HEK293 (cell line): Measurements from ENCODE around the gene COPZ1.

ENCODE experiments used
- EGR2 ChIP-seq: fragments of 450-650 bp; formaldehyde crosslinking; IDR thresholded peaks from 2 replicates; pipeline ENCODE4 v1.5.1; 2016; ENCODE audit warnings: low read depth, missing biosample characterization, missing genetic modification characterization
- GLIS1 ChIP-seq: fragments of 450-650 bp; formaldehyde crosslinking; IDR thresholded peaks from 2 replicates; pipeline ENCODE4 v1.5.1; 2016; ENCODE audit warnings: missing biosample characterization, missing genetic modification characterization
- KLF1 ChIP-seq: fragments of 450-650 bp; formaldehyde crosslinking; IDR thresholded peaks from 2 replicates; pipeline ENCODE4 v1.5.1; 2016; ENCODE audit warnings: missing biosample characterization, missing genetic modification characterization
- MZF1 ChIP-seq: fragments of 450-650 bp; formaldehyde crosslinking; IDR thresholded peaks from 2 replicates; pipeline ENCODE4 v1.5.1; 2017; ENCODE audit warnings: missing biosample characterization, missing genetic modification characterization, borderline replicate concordance
- REST ChIP-seq: fragments of 450-650 bp; formaldehyde crosslinking; IDR thresholded peaks from 2 replicates; pipeline ENCODE4 v1.5.1; 2016; ENCODE audit warnings: missing biosample characterization, missing genetic modification characterization
- SALL2 ChIP-seq: fragments of 450-650 bp; formaldehyde crosslinking; IDR thresholded peaks from 2 replicates; pipeline ENCODE4 v1.5.0; 2017; ENCODE audit warnings: missing biosample characterization, mild to moderate bottlenecking, missing genetic modification characterization, borderline replicate concordance
- TSHZ1 ChIP-seq: fragments of 450-650 bp; formaldehyde crosslinking; IDR thresholded peaks from 2 replicates; pipeline ENCODE4 v1.5.1; 2016; ENCODE audit warnings: missing biosample characterization, missing genetic modification characterization, borderline replicate concordance
- ZNF133 ChIP-seq: fragments of 450-650 bp; formaldehyde crosslinking; IDR thresholded peaks from 2 replicates; pipeline ENCODE4 v1.5.1; 2016; ENCODE audit warnings: missing biosample characterization, missing genetic modification characterization
- ZNF146 ChIP-seq: fragments of 450-650 bp; formaldehyde crosslinking; IDR thresholded peaks from 2 replicates; pipeline ENCODE4 v1.5.1; 2016; ENCODE audit warnings: missing biosample characterization, missing genetic modification characterization
- ZNF148 ChIP-seq: fragments of 450-650 bp; formaldehyde crosslinking; IDR thresholded peaks from 2 replicates; pipeline ENCODE4 v1.5.0; 2017; ENCODE audit warnings: missing biosample characterization, missing genetic modification characterization, borderline replicate concordance
- ZNF280D ChIP-seq: fragments of 450-650 bp; formaldehyde crosslinking; IDR thresholded peaks from 2 replicates; pipeline ENCODE4 v1.5.1; 2016; ENCODE audit warnings: missing biosample characterization, missing genetic modification characterization
- ZNF292 ChIP-seq: fragments of 450-650 bp; formaldehyde crosslinking; IDR thresholded peaks from 2 replicates; pipeline ENCODE4 v1.5.1; 2016; ENCODE audit warnings: low read depth, missing biosample characterization, missing genetic modification characterization, borderline replicate concordance
- ZNF324 ChIP-seq: fragments of 450-650 bp; formaldehyde crosslinking; IDR thresholded peaks from 2 replicates; pipeline ENCODE4 v1.5.1; 2016; ENCODE audit warnings: missing biosample characterization, missing genetic modification characterization
- ZNF501 ChIP-seq: fragments of 450-650 bp; formaldehyde crosslinking; IDR thresholded peaks from 2 replicates; pipeline ENCODE4 v1.5.1; 2016; ENCODE audit warnings: missing biosample characterization, missing genetic modification characterization
- ZNF600 ChIP-seq: fragments of 450-650 bp; formaldehyde crosslinking; IDR thresholded peaks from 2 replicates; pipeline ENCODE4 v1.5.1; 2016; ENCODE audit warnings: missing biosample characterization, missing genetic modification characterization
- ZNF645 ChIP-seq: fragments of 450-650 bp; formaldehyde crosslinking; IDR thresholded peaks from 2 replicates; pipeline ENCODE4; 2016; ENCODE audit warnings: missing biosample characterization, missing genetic modification characterization
- ZNF704 ChIP-seq: fragments of 450-650 bp; formaldehyde crosslinking; IDR thresholded peaks from 2 replicates; pipeline ENCODE4 v1.5.1; 2016; ENCODE audit warnings: missing biosample characterization, missing genetic modification characterization
- ZNF76 ChIP-seq: fragments of 450-650 bp; formaldehyde crosslinking; IDR thresholded peaks from 2 replicates; pipeline ENCODE4; 2016; ENCODE audit warnings: low read depth, missing biosample characterization, missing genetic modification characterization, borderline replicate concordance
- ZNF837 ChIP-seq: fragments of 450-650 bp; formaldehyde crosslinking; IDR thresholded peaks from 2 replicates; pipeline ENCODE4 v1.5.1; 2016; ENCODE audit warnings: missing biosample characterization, missing genetic modification characterization
- ZSCAN18 ChIP-seq: fragments of 450-650 bp; formaldehyde crosslinking; IDR thresholded peaks from 2 replicates; pipeline ENCODE4 v1.5.1; 2016; ENCODE audit warnings: missing biosample characterization, missing genetic modification characterization
- ZSCAN23 ChIP-seq: fragments of 450-650 bp; formaldehyde crosslinking; IDR thresholded peaks from 2 replicates; pipeline ENCODE4 v1.5.1; 2016; ENCODE audit warnings: missing biosample characterization, missing genetic modification characterization

COPZ1 gene

GRCh38 chr12:54300732-54301427, 24.1 kb upstream of the COPZ1 start, which contains the start of gene NFE2 (continued):
- TF ChIP-seq ZNF148: no peak
- TF ChIP-seq REST: no peak
- no peak for TF ChIP-seq ZNF280D (tag by site-specific recombination)
- TF ChIP-seq ZNF837 (tag by site-specific recombination): no peak
- peak; percentile 39 for TF ChIP-seq GLIS1
- TF ChIP-seq ZNF645 (tag by site-specific recombination): no peak
- TF ChIP-seq ZNF324 (tag by site-specific recombination): no peak
- no peak for TF ChIP-seq ZNF704 (tag by site-specific recombination)
- no peak for TF ChIP-seq TSHZ1 (tag by site-specific recombination)
- no peak for TF ChIP-seq ZSCAN18
- TF ChIP-seq ZNF600 (tag by site-specific recombination): peak; percentile 55
- 0 out of 2 replicates have a peak, but pooled peaks have one; percentile 4 for TF ChIP-seq ZNF76
- peak; percentile 95 for TF ChIP-seq EGR2
- peak; percentile 68 for TF ChIP-seq KLF1 (tag by site-specific recombination)
- TF ChIP-seq ZNF292 (tag by site-specific recombination): no peak
- TF ChIP-seq ZNF133: no peak
- TF ChIP-seq MZF1 (tag by site-specific recombination): no peak
- no peak for TF ChIP-seq SALL2 (tag by site-specific recombination)
- no peak for TF ChIP-seq ZNF501
- TF ChIP-seq ZSCAN23: no peak
- TF ChIP-seq ZNF146 (tag by site-specific recombination): no peak
